Neutrophil (primary cell): ENCODE results near the gene PPP6R1.

Experiments used
- H3K27ac ChIP-seq: fragments of 200-600 bp; sonication (generic); 2 replicates; pipeline ENCODE4 v1.5.1; 2016; ENCODE audit warnings: mild to moderate bottlenecking, moderate library complexity
- H3K27me3 ChIP-seq: fragments of 200-600 bp; sonication (generic); 2 replicates; pipeline ENCODE4 v1.6.0; 2016; ENCODE audit warnings: mild to moderate bottlenecking
- H3K36me3 ChIP-seq: fragments of 200-600 bp; sonication (generic); 2 replicates; pipeline ENCODE4 v1.5.1; 2017
- H3K4me1 ChIP-seq, 2 experiments: fragments of 200-600 bp in 1 of 2; sonication (generic) in 1 of 2; 1 replicate in 1 of 2; 2 replicates in 1 of 2; pipeline versions ENCODE4 v1.5.1 to v1.6.1; 2013 to 2016; ENCODE audit warnings: low read depth in 1 of 2, low read length in 1 of 2, mild to moderate bottlenecking in 1 of 2, moderate library complexity in 1 of 2; ENCODE audit not compliant: control insufficient read depth in 1 of 2, insufficient read depth in 1 of 2
- H3K4me3 ChIP-seq, 2 experiments: fragments of 200-600 bp in 1 of 2; sonication (generic) in 1 of 2; 1 replicate in 1 of 2; 2 replicates in 1 of 2; pipeline ENCODE4 v1.5.1; 2013 to 2016; ENCODE audit warnings: low read depth in 1 of 2, low read length in 1 of 2, mild to moderate bottlenecking in 1 of 2, moderate library complexity in 1 of 2
- H3K9me3 ChIP-seq: fragments of 200-600 bp; sonication (generic); 2 replicates; pipeline ENCODE4 v1.5.1; 2016
- CTCF ChIP-seq: fragments of 200-600 bp; sonication (generic); IDR thresholded peaks from 2 replicates; pipeline ENCODE4 v1.5.1; 2016; ENCODE audit warnings: antibody characterized with exemption

PPP6R1 gene

GRCh38 chr19:55300886-55301458 is 42.2 kb upstream of the PPP6R1 start:
- Histone ChIP-seq H3K27ac (no peak overlapping the region), H3K27me3 (peaks cover 11% of the 10 kb centered on the region), H3K9me3 (no peaks in the 10 kb centered on the region), H3K4me1 (peaks cover 8 to 9% of the 10 kb centered on the region in 2 experiments), H3K4me3 (no peak overlapping the region), H3K36me3 (no peaks in the 10 kb centered on the region)
- no peak for TF ChIP-seq CTCF

- H3K4me3 ChIP-seq, result no peak overlapping the region
- H3K9me3 ChIP-seq, result no peaks in the 10 kb centered on the region
- peaks cover 11% of the 10 kb centered on the region for H3K27me3 ChIP-seq
- peaks cover 8 to 9% of the 10 kb centered on the region in 2 experiments for H3K4me1 ChIP-seq
- H3K27ac ChIP-seq, result no peak overlapping the region
- no peaks in the 10 kb centered on the region for H3K36me3 ChIP-seq
- TF ChIP-seq CTCF, result no peak
Measured at GRCh38 chr19:55299991-55300390, 41.2 kb upstream of the PPP6R1 start.

- H3K4me3 ChIP-seq, result no peak overlapping the region
- H3K4me1 ChIP-seq, result peaks cover 8 to 9% of the 10 kb centered on the region in 2 experiments
- no peaks in the 10 kb centered on the region for H3K9me3 ChIP-seq
- TF ChIP-seq CTCF, result no peak
- peaks cover 11% of the 10 kb centered on the region for H3K27me3 ChIP-seq
- H3K27ac ChIP-seq, result no peak overlapping the region
- no peaks in the 10 kb centered on the region for H3K36me3 ChIP-seq
Measured at GRCh38 chr19:55297267-55297666, 38.5 kb upstream of the PPP6R1 start.

- no peak overlapping the region for H3K27ac ChIP-seq
- TF ChIP-seq CTCF, result no peak
- no peaks in the 10 kb centered on the region for H3K36me3 ChIP-seq
- peaks cover 15% of the 10 kb centered on the region for H3K27me3 ChIP-seq
- no peaks in the 10 kb centered on the region for H3K9me3 ChIP-seq
- no peaks in the 10 kb centered on the region for H3K4me1 ChIP-seq
- H3K4me3 ChIP-seq, result no peak overlapping the region
Measured at GRCh38 chr19:55289117-55289796, 30.4 kb upstream of the PPP6R1 start.

- Histone ChIP-seq H3K4me1 (no peaks in the 10 kb centered on the region), H3K4me3 (no peak overlapping the region), H3K36me3 (no peaks in the 10 kb centered on the region), H3K9me3 (no peaks in the 10 kb centered on the region), H3K27ac (no peak overlapping the region), H3K27me3 (peaks cover 33% of the 10 kb centered on the region)
- TF ChIP-seq CTCF, result no peak
Measured at GRCh38 chr19:55287361-55288079, 28.7 kb upstream of the PPP6R1 start.
